Middle frontal gyrus (tissue), 1 donor: ENCODE data around the gene PCAT6.
A peak's percentile ranks its signal among the peaks of the same experiment; 100 is the strongest.

Experiments
- DNase-seq: peaks from one replicate; pipeline ENCODE4 v3.0.0-alpha.2; 2015; ENCODE audit warnings: low spot score; ENCODE audit errors: extremely low spot score

PCAT6 gene

DNA sequence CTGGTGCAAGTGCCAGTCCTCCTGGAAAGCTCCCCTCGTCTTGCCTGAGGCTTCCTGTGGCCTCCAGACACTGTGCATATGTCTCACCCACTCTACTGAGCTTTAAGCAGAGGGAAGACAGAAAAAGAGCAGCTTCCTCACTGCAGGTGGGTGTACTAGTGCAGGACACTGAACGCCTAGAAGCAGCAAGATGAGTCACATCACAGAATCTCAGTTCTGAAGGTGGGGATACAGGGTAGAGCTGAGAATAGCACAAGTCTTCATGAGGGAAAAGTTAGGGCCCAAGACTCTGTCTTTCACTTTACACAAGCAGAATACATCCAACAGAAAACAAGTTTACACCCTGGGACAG, 37.4 kb downstream of the PCAT6 start:
- peak; percentile 29 for DNase-seq

GRCh38 chr1:202850593-202851362, 40.0 kb downstream of the PCAT6 start:
- DNase-seq, result no peak

DNA sequence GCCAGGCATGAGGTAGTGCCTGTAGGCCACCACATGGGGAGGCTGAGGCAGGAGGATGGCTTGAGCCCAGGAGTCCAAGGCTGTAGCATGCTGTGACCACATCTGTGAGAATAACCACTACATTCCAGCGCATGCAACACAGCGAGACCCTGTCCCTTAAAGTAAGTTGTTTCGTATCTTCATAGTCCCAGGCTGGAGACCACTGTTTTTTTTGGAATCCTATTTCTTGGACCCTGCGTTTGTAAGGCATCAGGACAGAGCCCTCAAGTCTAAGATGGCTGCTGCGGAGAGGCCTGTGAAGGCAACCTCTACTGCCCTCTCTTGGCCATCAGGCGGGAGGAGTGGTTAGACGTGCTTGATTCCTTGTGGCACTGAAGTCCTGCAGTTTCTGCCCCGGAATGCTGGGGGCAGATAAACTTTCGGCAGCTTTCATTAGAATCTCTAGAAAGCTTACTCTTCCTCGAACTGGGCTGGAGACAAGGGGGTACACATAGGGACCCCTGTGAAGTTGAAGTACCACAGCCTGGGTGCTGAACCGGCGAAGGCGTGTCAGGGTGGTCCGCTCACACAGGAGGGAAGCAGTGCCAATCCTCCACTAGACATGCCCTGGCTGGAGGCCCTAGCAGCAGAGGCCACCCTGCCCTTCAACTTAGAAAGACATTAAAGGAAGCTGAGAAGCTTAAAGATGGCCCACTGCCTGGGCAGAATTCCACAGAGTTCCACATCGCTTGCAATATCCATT, 41.6 kb downstream of the PCAT6 start:
- DNase-seq, result no peak

- no peak for DNase-seq
These were observed 44.0 kb downstream of the PCAT6 start for GRCh38 chr1:202854787-202855186.

GRCh38 chr1:202856014-202856413, 45.3 kb downstream of the PCAT6 start:
- no peak for DNase-seq

DNA sequence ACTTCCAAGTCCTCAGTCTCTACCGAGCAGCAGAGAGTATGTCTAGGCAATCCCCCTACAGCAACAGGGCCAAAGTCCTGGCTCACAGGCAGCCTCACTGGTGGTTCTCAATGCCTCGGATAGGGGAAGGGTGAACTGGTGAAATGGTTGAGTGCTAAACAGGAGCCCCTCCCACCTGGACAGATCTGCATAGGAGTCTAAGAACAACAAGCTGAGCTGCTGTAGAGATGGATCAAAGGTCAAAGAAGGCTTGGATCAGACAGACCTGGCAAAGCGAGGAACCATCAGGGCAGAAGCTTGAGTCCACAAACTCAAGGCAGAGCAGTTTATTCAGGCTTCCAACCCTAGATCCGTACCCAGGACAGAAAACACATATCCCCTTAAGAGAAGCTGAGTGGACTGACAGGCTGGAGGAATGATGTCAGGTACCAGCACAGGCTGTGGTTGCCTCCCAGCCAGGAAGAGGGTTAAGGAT, 46.4 kb downstream of the PCAT6 start:
- no peak for DNase-seq

DNA sequence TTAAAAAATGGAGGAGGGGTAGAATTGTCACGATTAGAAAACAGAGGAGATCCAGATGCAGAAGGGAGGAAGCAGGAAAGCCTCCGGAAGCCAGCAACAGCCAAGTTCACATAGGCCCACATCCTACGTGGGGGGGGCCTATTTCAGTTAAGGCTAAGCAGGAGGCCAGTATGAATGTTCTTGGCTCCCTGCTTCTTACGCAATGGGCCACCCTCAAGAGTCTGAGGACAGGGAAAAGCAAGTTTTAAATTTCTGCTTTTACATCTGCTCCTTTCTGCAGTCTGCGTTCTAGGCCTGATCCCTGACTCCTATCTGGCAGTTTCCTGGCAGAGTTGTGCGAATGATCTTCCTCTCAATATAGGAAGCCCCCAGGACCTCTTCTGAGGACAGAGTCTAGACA, 47.6 kb downstream of the PCAT6 start:
- DNase-seq, result no peak

- no peak for DNase-seq
These were observed 48.1 kb downstream of the PCAT6 start for GRCh38 chr1:202858789-202859414.

DNA sequence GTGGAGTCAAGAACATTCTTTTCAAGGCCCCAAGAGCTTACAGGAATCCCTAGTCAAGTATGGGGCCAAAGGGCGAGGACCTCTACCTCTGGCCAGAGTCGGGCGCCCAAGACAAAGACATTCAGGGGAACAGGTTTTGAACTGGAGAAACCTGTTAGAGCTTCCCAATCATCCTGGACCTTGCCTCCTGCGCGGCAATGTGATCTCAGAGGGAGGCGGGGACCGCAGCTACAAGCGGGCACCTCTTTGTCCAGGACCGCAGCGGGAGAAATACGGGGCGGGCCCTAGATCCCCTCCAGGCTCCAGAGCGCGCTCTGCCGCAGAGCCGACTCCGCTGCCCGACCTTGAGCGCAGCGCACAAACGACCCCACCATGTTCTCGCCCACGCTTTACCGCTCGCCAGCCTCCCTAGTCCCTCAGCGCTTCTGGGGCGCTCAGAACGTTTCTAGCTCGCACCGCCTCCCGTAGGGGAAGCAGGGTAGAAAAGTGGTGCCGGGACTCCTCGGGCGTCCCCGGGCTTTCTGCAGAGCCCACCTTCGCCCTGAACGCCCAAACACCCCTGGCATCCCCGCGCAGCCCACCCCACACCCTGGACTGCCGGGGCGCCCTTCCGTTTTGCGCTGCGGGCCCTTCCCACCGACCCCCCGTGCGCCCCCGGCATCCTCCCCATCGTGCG, 50.1 kb downstream of the PCAT6 start:
- DNase-seq, result no peak
